Fibroblast of lung (primary cell): ENCODE measurements around the gene NKX2-1. TPM values are rescaled to one million over a fixed set of nuclear protein-coding genes. Genes with fewer than 3 reads are reported as not detected.

ENCODE experiments used
- DNase-seq, 2 donors: peaks; one replicate each; pipeline versions ENCODE4 v3.0.0 to v3.0.0-alpha.2; 2010; ENCODE audit warnings: low read depth in 2 of 2
- H2AFZ ChIP-seq: 2 replicates; pipeline ENCODE4 v1.5.1; 2012; ENCODE audit warnings: low read length, control low read depth, inconsistent platforms
- H3K27ac ChIP-seq: 2 replicates; pipeline ENCODE4 v1.5.1; 2011; ENCODE audit warnings: low read length, control low read depth; ENCODE audit not compliant: insufficient read depth
- H3K27me3 ChIP-seq: 2 replicates; pipeline ENCODE4 v1.5.1; 2011; ENCODE audit warnings: mild to moderate bottlenecking, low read length; ENCODE audit not compliant: control insufficient read depth, insufficient read depth
- H3K36me3 ChIP-seq: 2 replicates; pipeline ENCODE4 v1.5.1; 2011; ENCODE audit warnings: low read length; ENCODE audit not compliant: control insufficient read depth, insufficient read depth
- H3K4me1 ChIP-seq: 2 replicates; pipeline ENCODE4 v1.5.1; 2011; ENCODE audit warnings: low read length; ENCODE audit not compliant: control insufficient read depth, insufficient read depth; ENCODE audit errors: extremely low read depth
- H3K4me2 ChIP-seq: 2 replicates; pipeline ENCODE4 v1.5.1; 2011; ENCODE audit warnings: low read length, control low read depth; ENCODE audit not compliant: insufficient read depth; ENCODE audit errors: extremely low read depth
- H3K4me3 ChIP-seq, 4 experiments: fragments of 200-600 bp in 1 of 4; sonication (generic) in 1 of 4; replicated peaks in 1 of 4; 2 replicates each; pipeline ENCODE4 v1.5.1; 2011 to 2016; ENCODE audit warnings: low read length in 4 of 4, low read depth in 3 of 4, mild to moderate bottlenecking in 3 of 4, control low read depth in 2 of 4, inconsistent platforms in 1 of 4, mixed read lengths in 1 of 4; ENCODE audit not compliant: insufficient read depth in 1 of 4; ENCODE audit errors: control extremely low read depth in 1 of 4
- H3K79me2 ChIP-seq: 2 replicates; pipeline ENCODE4 v1.5.1; 2012; ENCODE audit warnings: mild to moderate bottlenecking, low read length, inconsistent platforms; ENCODE audit not compliant: control insufficient read depth, insufficient read depth
- H3K9ac ChIP-seq: 2 replicates; pipeline ENCODE4 v1.5.1; 2011; ENCODE audit warnings: mild to moderate bottlenecking, low read length, control low read depth; ENCODE audit not compliant: insufficient read depth
- H3K9me3 ChIP-seq: 2 replicates; pipeline ENCODE4 v1.5.1; 2012; ENCODE audit warnings: low read depth, low read length; ENCODE audit not compliant: control insufficient read depth, insufficient read depth
- H4K20me1 ChIP-seq: 2 replicates; pipeline ENCODE4 v1.5.1; 2011; ENCODE audit warnings: low read length; ENCODE audit not compliant: control insufficient read depth, insufficient read depth; ENCODE audit errors: extremely low read depth
- EZH2 ChIP-seq: IDR thresholded peaks from 2 replicates; pipeline ENCODE4 v1.5.1; 2012; ENCODE audit warnings: low read length, control low read depth, mild to moderate bottlenecking; ENCODE audit errors: missing control alignments
- polyA plus RNA-seq, 2 donors: library from polyadenylated mRNA; depleted of rRNA in 1 of 2; stranded (reverse) in 1 of 2; unstranded in 1 of 2; fragments of >200 nt; gene quantifications; 2 replicates each; pipeline ENCODE4 v1.2.1, GENCODE V29; 2011 to 2012; ENCODE audit warnings: missing spikeins in 1 of 2
- total RNA-seq: library from RNA; depleted of rRNA; stranded (reverse); fragments of >200 nt; gene quantifications from 2 replicates; pipeline ENCODE4 v1.2.1, GENCODE V29; 2014
- TF ChIP-seq, protein P1 (sequence below), 2 donors: IDR thresholded peaks in 1 of 2; conservative IDR thresholded peaks in 1 of 2; 1 replicate in 1 of 2; 2 replicates in 1 of 2; pipeline ENCODE4 v1.5.1; 2011 to 2012; ENCODE audit warnings: low read length in 2 of 2, control low read depth in 1 of 2, inconsistent platforms in 1 of 2, low read depth in 1 of 2, mild to moderate bottlenecking in 1 of 2

The NKX2-1 gene
- total and polyA plus RNA-seq, 2 donors (not counting 1 experiment from before 2014, with no cell fraction given) = not detected

DNA sequence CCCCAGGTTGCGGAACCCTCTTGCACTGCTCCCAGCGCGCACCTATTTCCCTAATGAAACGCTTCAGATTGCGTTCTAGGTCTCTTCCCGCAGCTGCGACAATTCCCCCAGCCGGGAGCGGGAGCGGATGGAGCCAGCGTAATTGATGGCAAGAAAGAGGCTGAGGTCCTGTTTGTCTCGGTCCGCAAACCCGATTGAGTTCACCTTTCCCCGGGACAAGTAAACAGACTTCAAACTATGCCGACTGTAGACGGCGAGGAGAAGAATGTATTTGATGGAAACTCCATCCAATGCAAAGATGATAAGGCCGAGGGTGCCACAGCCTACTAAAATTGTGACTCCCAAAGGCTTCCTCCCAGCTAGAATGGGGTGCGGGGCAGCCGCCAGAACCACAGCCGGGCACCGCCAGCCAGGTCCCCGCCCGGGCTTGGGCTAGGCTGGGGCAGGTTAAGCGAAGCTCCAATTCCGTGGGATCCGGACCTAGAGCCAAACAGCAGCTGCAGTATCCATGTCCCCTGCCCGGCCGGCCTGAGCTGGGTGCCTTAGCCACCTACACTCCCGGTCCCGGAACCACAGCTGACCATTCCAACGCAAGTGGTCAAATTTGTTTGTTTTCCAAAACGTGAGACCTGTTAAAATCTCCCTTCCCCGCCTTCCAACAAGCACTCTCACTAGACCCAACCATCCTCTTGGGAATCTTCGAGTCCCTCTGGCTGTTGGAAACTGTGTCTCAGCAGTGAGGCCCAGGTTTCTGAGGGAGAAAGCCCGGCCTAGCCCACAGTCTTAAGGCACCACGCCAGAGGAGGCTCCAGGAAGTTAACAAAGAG, 5.5 kb downstream of the NKX2-1 start:
- Histone ChIP-seq H3K27ac (no peak overlapping the region), H2AFZ (no peak overlapping the region), H3K4me3 (no peak overlapping the region), H3K79me2 (no peaks in the 10 kb centered on the region), H3K9ac (no peak overlapping the region), H4K20me1 (no peaks in the 10 kb centered on the region), H3K4me1 (no peaks in the 10 kb centered on the region), H3K36me3 (no peaks in the 10 kb centered on the region), H3K27me3 (peaks cover 73% of the 10 kb centered on the region), H3K9me3 (no peaks in the 10 kb centered on the region), H3K4me2 (no peak overlapping the region)
- TF ChIP-seq EZH2 = peak; percentile 80
- TF ChIP-seq, protein P1, sequence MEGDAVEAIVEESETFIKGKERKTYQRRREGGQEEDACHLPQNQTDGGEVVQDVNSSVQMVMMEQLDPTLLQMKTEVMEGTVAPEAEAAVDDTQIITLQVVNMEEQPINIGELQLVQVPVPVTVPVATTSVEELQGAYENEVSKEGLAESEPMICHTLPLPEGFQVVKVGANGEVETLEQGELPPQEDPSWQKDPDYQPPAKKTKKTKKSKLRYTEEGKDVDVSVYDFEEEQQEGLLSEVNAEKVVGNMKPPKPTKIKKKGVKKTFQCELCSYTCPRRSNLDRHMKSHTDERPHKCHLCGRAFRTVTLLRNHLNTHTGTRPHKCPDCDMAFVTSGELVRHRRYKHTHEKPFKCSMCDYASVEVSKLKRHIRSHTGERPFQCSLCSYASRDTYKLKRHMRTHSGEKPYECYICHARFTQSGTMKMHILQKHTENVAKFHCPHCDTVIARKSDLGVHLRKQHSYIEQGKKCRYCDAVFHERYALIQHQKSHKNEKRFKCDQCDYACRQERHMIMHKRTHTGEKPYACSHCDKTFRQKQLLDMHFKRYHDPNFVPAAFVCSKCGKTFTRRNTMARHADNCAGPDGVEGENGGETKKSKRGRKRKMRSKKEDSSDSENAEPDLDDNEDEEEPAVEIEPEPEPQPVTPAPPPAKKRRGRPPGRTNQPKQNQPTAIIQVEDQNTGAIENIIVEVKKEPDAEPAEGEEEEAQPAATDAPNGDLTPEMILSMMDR (conservative IDR thresholded peaks at IDR 0.05 in 1 of 2, IDR thresholded peaks at IDR 0.05 in 1 of 2; ENCODE audit: low read depth in 1 of 2, low read length in 2 of 2) = no peak
- peak in 1 of 2 donors; percentile 64 for DNase-seq

DNA sequence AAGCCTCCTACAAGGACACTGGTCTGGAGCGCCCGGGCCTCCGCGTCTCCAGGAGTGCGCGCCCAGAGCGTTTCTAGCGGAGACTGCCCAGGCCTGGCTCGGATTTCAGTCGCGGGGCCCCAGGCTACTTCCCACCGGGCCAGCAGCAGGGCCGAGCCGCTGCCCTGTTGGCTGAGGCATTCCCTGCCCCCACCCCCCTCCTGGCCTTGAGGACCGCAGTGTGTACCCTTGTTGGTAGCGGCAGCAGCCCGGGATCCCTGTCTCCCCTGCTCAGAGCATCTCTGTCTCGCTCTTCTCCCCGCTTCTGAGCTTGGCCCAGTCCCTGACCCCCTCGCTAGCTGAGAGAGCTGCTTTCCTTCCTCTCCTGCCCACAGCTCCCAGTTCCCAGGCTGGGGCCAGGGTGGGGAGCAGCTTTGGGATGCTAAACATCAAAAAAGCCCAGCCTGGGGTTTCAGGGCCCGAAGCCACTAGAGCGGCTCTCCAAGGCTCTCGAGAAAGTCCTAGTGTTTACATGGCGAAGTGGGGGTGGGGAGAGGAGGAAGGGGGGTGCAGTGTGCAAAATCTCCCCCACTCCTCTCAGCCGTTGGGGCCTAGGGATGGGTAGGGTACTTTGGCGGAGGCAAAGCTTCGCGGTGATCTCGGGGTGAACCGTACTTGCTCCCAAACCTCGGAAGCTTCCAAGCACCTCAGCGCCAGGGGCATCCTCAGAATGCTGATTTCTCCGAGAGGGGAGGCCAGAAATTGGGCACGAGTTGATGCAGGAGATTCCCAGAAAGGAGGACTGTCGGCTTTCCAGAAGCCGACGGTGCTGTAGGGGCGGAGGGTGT, 6.4 kb downstream of the NKX2-1 start:
- DNase-seq = no peak
- Histone ChIP-seq H3K4me2 (no peak overlapping the region), H3K27me3 (peaks cover 72% of the 10 kb centered on the region), H3K4me1 (no peaks in the 10 kb centered on the region), H4K20me1 (no peaks in the 10 kb centered on the region), H3K9me3 (no peaks in the 10 kb centered on the region), H3K27ac (no peak overlapping the region), H3K4me3 (no peak overlapping the region), H3K79me2 (no peaks in the 10 kb centered on the region), H3K36me3 (no peaks in the 10 kb centered on the region), H3K9ac (no peak overlapping the region), H2AFZ (no peak overlapping the region)
- peak; percentile 39 for TF ChIP-seq EZH2
- TF ChIP-seq, protein P1 (conservative IDR thresholded peaks at IDR 0.05 in 1 of 2, IDR thresholded peaks at IDR 0.05 in 1 of 2; ENCODE audit: low read depth in 1 of 2, low read length in 2 of 2) = no peak

DNA sequence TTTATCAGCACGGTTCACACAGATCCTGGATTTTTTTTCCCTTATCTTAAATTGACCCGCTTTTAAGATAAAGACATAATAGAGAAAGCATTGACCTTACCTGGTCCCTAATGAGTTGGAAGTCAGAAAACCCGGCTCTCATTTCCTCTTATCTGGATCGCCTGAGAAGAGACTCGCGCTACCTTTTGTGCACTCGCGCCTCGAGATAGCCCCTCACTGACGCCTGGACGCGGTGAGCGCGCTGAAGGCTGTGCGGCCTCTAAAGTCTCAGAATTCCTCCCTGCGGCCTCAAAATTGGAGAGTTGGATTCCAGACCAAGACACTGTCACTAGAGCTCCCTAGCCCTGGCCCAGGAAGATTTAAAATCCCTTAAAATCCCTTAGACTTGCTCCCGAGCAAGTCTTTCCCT, 7.0 kb downstream of the NKX2-1 start:
- Histone ChIP-seq H3K36me3 (no peaks in the 10 kb centered on the region), H3K9ac (no peak overlapping the region), H4K20me1 (no peaks in the 10 kb centered on the region), H3K9me3 (no peaks in the 10 kb centered on the region), H3K4me2 (no peak overlapping the region), H3K4me3 (no peak overlapping the region), H3K4me1 (no peaks in the 10 kb centered on the region), H3K79me2 (no peaks in the 10 kb centered on the region), H3K27ac (no peak overlapping the region), H2AFZ (no peak overlapping the region), H3K27me3 (peaks cover 70% of the 10 kb centered on the region)
- no peak for DNase-seq
- TF ChIP-seq, protein P1 (conservative IDR thresholded peaks at IDR 0.05 in 1 of 2, IDR thresholded peaks at IDR 0.05 in 1 of 2; ENCODE audit: low read depth in 1 of 2, low read length in 2 of 2) = no peak
- no peak for TF ChIP-seq EZH2
